DOHH2 (cell line): ENCODE results near the gene RPH3AL.

ENCODE experiments used
- H3F3A ChIP-seq: fragments of 200-600 bp; sonication (generic), shearing (Covaris generic); 2 replicates; pipeline ENCODE4 v1.6.0; 2016; ENCODE audit warnings: antibody characterized with exemption, mild to moderate bottlenecking; ENCODE audit not compliant: control insufficient read depth, insufficient read depth
- H3K27ac ChIP-seq: fragments of 200-600 bp; sonication (generic); 2 replicates; pipeline ENCODE4 v1.5.1; 2014; ENCODE audit warnings: low read depth, mild to moderate bottlenecking, low read length, moderate library complexity
- H3K27me3 ChIP-seq: fragments of 200-600 bp; sonication (generic); 2 replicates; pipeline ENCODE4 v1.6.1; 2014; ENCODE audit warnings: mild to moderate bottlenecking, low read length, mixed read lengths; ENCODE audit not compliant: control insufficient read depth
- H3K36me3 ChIP-seq: fragments of 200-600 bp; sonication (generic); 2 replicates; pipeline ENCODE4 v1.6.1; 2014; ENCODE audit warnings: mild to moderate bottlenecking, low read length, moderate library complexity, mixed read lengths; ENCODE audit not compliant: control insufficient read depth
- H3K4me1 ChIP-seq: fragments of 200-600 bp; sonication (generic); 2 replicates; pipeline ENCODE4 v1.6.1; 2014; ENCODE audit warnings: mild to moderate bottlenecking, low read length, mixed read lengths; ENCODE audit not compliant: control insufficient read depth
- H3K4me2 ChIP-seq: fragments of 200-600 bp; sonication (generic); 2 replicates; pipeline ENCODE4 v1.6.0; 2014; ENCODE audit warnings: mild to moderate bottlenecking, low read length, moderate library complexity
- H3K4me3 ChIP-seq: fragments of 200-600 bp; sonication (generic); 2 replicates; pipeline ENCODE4 v1.5.1; 2014; ENCODE audit warnings: mild to moderate bottlenecking, low read length, mixed read lengths
- H3K79me2 ChIP-seq: fragments of 200-600 bp; sonication (generic); 2 replicates; pipeline ENCODE4 v1.6.1; 2014; ENCODE audit warnings: mild to moderate bottlenecking, low read length, mixed read lengths; ENCODE audit not compliant: control insufficient read depth
- H3K9me2 ChIP-seq: fragments of 200-600 bp; sonication (generic); replicated peaks from 2 replicates; pipeline ENCODE4 v1.6.1; 2014; ENCODE audit warnings: mild to moderate bottlenecking, low read length, mixed read lengths; ENCODE audit not compliant: control insufficient read depth
- H3K9me3 ChIP-seq: fragments of 200-600 bp; sonication (generic); 2 replicates; pipeline ENCODE4 v1.6.1; 2014; ENCODE audit warnings: antibody characterized with exemption, low read length, mixed read lengths; ENCODE audit not compliant: control insufficient read depth, insufficient read depth
- H4K20me1 ChIP-seq: fragments of 200-600 bp; sonication (generic); 2 replicates; pipeline ENCODE4 v1.6.0; 2014; ENCODE audit warnings: low read depth, mild to moderate bottlenecking, antibody characterized with exemption, low read length, moderate library complexity; ENCODE audit not compliant: control insufficient read depth, insufficient read depth
- EZH2phosphoT487 ChIP-seq: fragments of 200-600 bp; sonication (generic); IDR thresholded peaks from 2 replicates; pipeline ENCODE4 v1.6.1; 2017; ENCODE audit warnings: borderline replicate concordance, mild to moderate bottlenecking, antibody characterized with exemption, low read length, moderate library complexity, mixed read lengths
- TF ChIP-seq, protein P1 (sequence below): fragments of 200-600 bp; sonication (generic); IDR thresholded peaks from one replicate; pipeline ENCODE4 v1.5.1; 2014; ENCODE audit warnings: antibody characterized with exemption, mild to moderate bottlenecking, low read depth, low read length; ENCODE audit not compliant: poor library complexity, severe bottlenecking

RPH3AL gene

DNA sequence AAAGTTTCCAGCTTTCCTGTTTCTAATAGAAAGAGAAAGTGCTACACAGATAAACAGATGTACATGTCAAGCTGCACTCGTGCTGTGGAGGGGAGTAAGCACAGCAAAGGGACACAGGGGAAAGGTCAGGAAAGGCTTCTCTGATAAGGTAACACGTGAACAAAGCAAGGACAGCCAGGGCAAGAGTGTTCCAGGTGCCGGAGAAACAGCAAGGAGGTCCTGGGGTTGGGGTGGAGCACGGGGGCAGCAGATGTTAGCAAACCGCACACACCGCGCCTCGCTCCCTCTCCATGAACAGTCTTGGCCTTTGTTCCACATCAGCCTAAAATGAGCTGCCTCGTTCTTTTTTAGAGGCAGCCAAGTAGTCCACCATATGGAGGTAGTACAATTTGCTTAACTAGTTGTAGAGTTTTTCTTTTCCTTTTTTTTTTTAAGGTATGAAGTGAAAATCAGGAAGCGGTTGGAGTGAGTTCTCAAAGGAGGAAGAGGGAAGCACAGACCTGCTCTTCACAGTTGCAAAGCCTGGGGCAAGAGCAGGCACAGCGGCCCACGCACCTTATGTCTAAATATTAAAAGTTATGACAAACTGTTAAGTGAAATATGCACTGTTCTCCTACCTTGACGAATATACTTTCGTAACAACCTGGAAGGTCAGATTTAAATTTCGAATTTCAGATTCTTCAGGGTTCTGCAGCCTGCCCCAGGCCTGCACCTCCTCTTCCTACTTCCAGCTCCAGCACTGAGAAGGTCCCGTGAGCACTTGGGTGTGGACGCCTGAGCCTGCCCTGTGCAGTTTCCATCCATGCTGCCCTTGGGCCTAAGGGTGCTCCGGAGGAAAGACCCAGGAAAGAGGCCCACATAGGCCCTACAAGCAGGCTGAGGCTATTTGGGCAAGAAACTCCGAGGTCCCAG lies 41.5 kb upstream of the RPH3AL start:
- no peak for TF ChIP-seq EZH2phosphoT487
- TF ChIP-seq, protein P1, sequence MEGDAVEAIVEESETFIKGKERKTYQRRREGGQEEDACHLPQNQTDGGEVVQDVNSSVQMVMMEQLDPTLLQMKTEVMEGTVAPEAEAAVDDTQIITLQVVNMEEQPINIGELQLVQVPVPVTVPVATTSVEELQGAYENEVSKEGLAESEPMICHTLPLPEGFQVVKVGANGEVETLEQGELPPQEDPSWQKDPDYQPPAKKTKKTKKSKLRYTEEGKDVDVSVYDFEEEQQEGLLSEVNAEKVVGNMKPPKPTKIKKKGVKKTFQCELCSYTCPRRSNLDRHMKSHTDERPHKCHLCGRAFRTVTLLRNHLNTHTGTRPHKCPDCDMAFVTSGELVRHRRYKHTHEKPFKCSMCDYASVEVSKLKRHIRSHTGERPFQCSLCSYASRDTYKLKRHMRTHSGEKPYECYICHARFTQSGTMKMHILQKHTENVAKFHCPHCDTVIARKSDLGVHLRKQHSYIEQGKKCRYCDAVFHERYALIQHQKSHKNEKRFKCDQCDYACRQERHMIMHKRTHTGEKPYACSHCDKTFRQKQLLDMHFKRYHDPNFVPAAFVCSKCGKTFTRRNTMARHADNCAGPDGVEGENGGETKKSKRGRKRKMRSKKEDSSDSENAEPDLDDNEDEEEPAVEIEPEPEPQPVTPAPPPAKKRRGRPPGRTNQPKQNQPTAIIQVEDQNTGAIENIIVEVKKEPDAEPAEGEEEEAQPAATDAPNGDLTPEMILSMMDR, result no peak
- Histone ChIP-seq H3K79me2 (no peaks in the 10 kb centered on the region), H3F3A (no peaks in the 10 kb centered on the region), H3K36me3 (no peaks in the 10 kb centered on the region), H3K27ac (no peak overlapping the region), H4K20me1 (no peaks in the 10 kb centered on the region), H3K4me1 (no peaks in the 10 kb centered on the region), H3K4me3 (no peak overlapping the region), H3K9me3 (no peaks in the 10 kb centered on the region), H3K4me2 (no peak overlapping the region), H3K27me3 (no peaks in the 10 kb centered on the region), H3K9me2 (no peaks in the 10 kb centered on the region)

DNA sequence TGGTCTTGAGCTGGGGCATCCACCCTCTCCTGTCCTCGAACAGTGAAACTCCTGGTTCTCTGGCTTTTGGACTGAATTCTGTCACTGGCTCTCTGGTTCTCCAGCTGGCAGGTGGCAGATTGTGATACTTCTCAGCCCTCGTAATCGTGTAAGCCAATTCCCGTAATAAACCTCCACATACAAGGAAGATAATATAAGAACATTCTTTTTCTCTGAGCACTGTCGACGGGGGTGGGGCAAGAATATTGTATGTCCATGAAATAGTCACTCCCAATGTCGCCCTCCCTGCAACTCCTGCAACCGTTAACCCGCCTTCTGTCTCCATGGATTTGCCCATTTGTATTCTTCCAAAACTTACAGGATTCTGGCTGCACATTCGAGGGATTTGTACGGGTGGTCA lies 39.2 kb upstream of the RPH3AL start:
- H3K27me3 ChIP-seq, result no peaks in the 10 kb centered on the region
- H3K9me2 ChIP-seq, result no peaks in the 10 kb centered on the region
- TF ChIP-seq, protein P1, result no peak
- no peak for TF ChIP-seq EZH2phosphoT487
- H3F3A ChIP-seq, result no peaks in the 10 kb centered on the region
- no peak overlapping the region for H3K27ac ChIP-seq
- H3K4me2 ChIP-seq, result no peak overlapping the region
- no peaks in the 10 kb centered on the region for H3K36me3 ChIP-seq
- H3K4me1 ChIP-seq, result no peaks in the 10 kb centered on the region
- no peaks in the 10 kb centered on the region for H4K20me1 ChIP-seq
- H3K79me2 ChIP-seq, result no peaks in the 10 kb centered on the region
- H3K9me3 ChIP-seq, result no peaks in the 10 kb centered on the region
- H3K4me3 ChIP-seq, result no peak overlapping the region

DNA sequence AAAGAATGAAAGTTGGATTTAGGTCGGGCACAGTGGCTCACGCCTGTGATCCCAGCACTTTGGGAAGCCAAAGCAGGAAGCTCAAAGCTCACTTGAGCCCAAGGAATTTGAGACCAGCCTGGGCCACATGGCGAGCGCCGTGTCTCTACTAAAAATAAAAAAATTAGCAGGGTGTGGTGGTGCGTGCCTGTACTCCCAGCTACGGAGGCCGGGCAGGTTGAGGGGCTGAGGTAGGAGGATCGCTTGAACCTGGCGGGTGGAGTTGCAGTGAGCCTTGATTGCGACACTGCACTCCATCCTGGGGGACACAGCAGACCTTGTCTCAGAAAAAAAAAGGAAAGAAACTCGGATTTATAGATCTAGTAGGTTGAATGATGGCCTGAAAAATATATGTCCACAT lies 37.4 kb upstream of the RPH3AL start:
- H3K9me2 ChIP-seq, result no peaks in the 10 kb centered on the region
- peaks cover 9% of the 10 kb centered on the region for H3K4me1 ChIP-seq

More for the DNA sequence above, 37.4 kb upstream of the RPH3AL start:
- Histone ChIP-seq H3K9me3 (no peaks in the 10 kb centered on the region), H3F3A (no peaks in the 10 kb centered on the region), H3K79me2 (no peaks in the 10 kb centered on the region), H3K36me3 (no peaks in the 10 kb centered on the region), H3K27ac (no peak overlapping the region), H4K20me1 (no peaks in the 10 kb centered on the region), H3K4me3 (no peak overlapping the region), H3K4me2 (no peak overlapping the region), H3K27me3 (peaks cover 4% of the 10 kb centered on the region; the same call in 1 of the 2 replicates)
- TF ChIP-seq, protein P1, result no peak
- TF ChIP-seq EZH2phosphoT487, result no peak
